K562 (cell line): ENCODE measurements around the gene REX1BD. TPM values are rescaled to one million over a fixed set of nuclear protein-coding genes. Genes with fewer than 3 reads are reported as not detected.
A peak's percentile ranks its signal among the peaks of the same experiment; 100 is the strongest.

ENCODE experiments used
- ATAC-seq: fragments of 200-7000 bp; cut with Tn5 transposase; 3 replicates; pipeline ENCODE4 v1.9.1; 2020; ENCODE audit warnings: moderate library complexity
- BruUV-seq: library from RNA; stranded (reverse); fragments of 400-500 nt; replicated peaks from 2 replicates; lab custom pipeline; 2021; lab: Mats Ljungman, UMichigan
- CTCF ChIA-PET: fragments of 300-600 bp; formaldehyde crosslinking; extraction: SDS; loops from one replicate; lab custom pipeline; 2021; ENCODE audit warnings: low intra/inter-chr PET ratio; lab: Yijun Ruan, JAX
- POLR2A ChIA-PET: fragments of 300-600, 350-650 bp; sonication (Branson Sonifier 250); formaldehyde crosslinking; extraction: SDS; loops from one replicate; lab custom pipeline; 2021; ENCODE audit warnings: antibody characterized with exemption, inconsistent platforms; lab: Yijun Ruan, JAX
- DNase-seq, 4 experiments: peaks; one replicate each; pipeline versions ENCODE4 v3.0.0 to v3.0.0-alpha.2; 2011 to 2018; ENCODE audit warnings: low spot score in 3 of 4, mixed read lengths in 3 of 4; ENCODE audit errors: extremely low read depth in 1 of 4
- FAIRE-seq: peaks from 2 replicates; lab custom pipeline; 2011; peaks lifted over from hg19 to GRCh38; lab: Jason Lieb, UNC
- H2AFZ ChIP-seq: 2 replicates; pipeline ENCODE4 v1.6.0; 2011; ENCODE audit warnings: low read depth, low read length, control low read depth, inconsistent platforms
- H3K27ac ChIP-seq: fragments of 200-600 bp; 3 replicates; pipeline ENCODE4 v1.8.0; 2011; ENCODE audit warnings: low read depth, mild to moderate bottlenecking, control low read depth, inconsistent platforms, low read length, moderate library complexity, mixed read lengths; ENCODE audit errors: extremely low read depth
- H3K27me3 ChIP-seq, 2 experiments: fragments of 300-600 bp in 1 of 2; 2 replicates in 1 of 2; 3 replicates in 1 of 2; pipeline versions ENCODE4 v1.6.0 to v1.8.0; 2011; ENCODE audit warnings: inconsistent platforms in 2 of 2, low read length in 2 of 2, mild to moderate bottlenecking in 1 of 2, mixed read lengths in 1 of 2, moderate library complexity in 1 of 2; ENCODE audit not compliant: control insufficient read depth in 2 of 2, insufficient read depth in 2 of 2
- H3K36me3 ChIP-seq: fragments of 300-600 bp; 3 replicates; pipeline ENCODE4 v1.8.0; 2011; ENCODE audit warnings: mild to moderate bottlenecking, low read length, inconsistent platforms; ENCODE audit not compliant: control insufficient read depth, insufficient read depth
- H3K4me1 ChIP-seq, 2 experiments: fragments of 200-600 bp in 1 of 2; replicated peaks in 1 of 2; 2 replicates in 1 of 2; 3 replicates in 1 of 2; pipeline versions ENCODE4 v1.5.1 to v1.8.0; 2011; ENCODE audit warnings: inconsistent platforms in 2 of 2, low read length in 2 of 2, mild to moderate bottlenecking in 1 of 2, mixed read lengths in 1 of 2, moderate library complexity in 1 of 2; ENCODE audit not compliant: control insufficient read depth in 2 of 2, insufficient read depth in 2 of 2
- H3K4me2 ChIP-seq: 2 replicates; pipeline ENCODE4 v1.6.1; 2011; ENCODE audit warnings: low read length, control low read depth, inconsistent platforms, mixed read lengths; ENCODE audit not compliant: insufficient read depth
- H3K4me3 ChIP-seq: fragments of 200-600 bp; sonication (generic), shearing (Covaris generic); 2 replicates; pipeline ENCODE4 v1.5.1; 2016; ENCODE audit warnings: control low read depth, inconsistent platforms
- H3K79me2 ChIP-seq: fragments of 200-600 bp; 3 replicates; pipeline ENCODE4 v1.8.0; 2011; ENCODE audit warnings: low read length, inconsistent platforms; ENCODE audit not compliant: control insufficient read depth, insufficient read depth
- H3K9ac ChIP-seq, 2 experiments: 2 replicates each; pipeline versions ENCODE4 v1.6.0 to v1.6.1; 2011; ENCODE audit warnings: low read depth in 2 of 2, low read length in 2 of 2, control low read depth in 1 of 2, inconsistent platforms in 1 of 2, mild to moderate bottlenecking in 1 of 2, mixed read lengths in 1 of 2; ENCODE audit not compliant: insufficient read depth in 1 of 2
- H3K9me1 ChIP-seq: one replicate; pipeline ENCODE4 v1.6.0; 2011; ENCODE audit warnings: inconsistent platforms, mild to moderate bottlenecking, low read length, moderate library complexity; ENCODE audit not compliant: control insufficient read depth, insufficient read depth
- H3K9me3 ChIP-seq: replicated peaks from 2 replicates; pipeline ENCODE4 v1.5.1; 2011; ENCODE audit warnings: low read depth, low read length, inconsistent platforms; ENCODE audit not compliant: control insufficient read depth, insufficient read depth
- H4K20me1 ChIP-seq: replicated peaks from 2 replicates; pipeline ENCODE4 v1.6.1; 2011; ENCODE audit warnings: low read length, inconsistent platforms, mixed read lengths; ENCODE audit not compliant: control insufficient read depth, insufficient read depth
- HNRNPLL ChIP-seq: fragments of 200-400 bp; formaldehyde crosslinking; IDR thresholded peaks from 2 replicates; pipeline ENCODE4 v1.6.1; 2017; ENCODE audit warnings: low read length, low read depth, mild to moderate bottlenecking; ENCODE audit not compliant: poor library complexity, severe bottlenecking
- MTA1 ChIP-seq: fragments of 450-650 bp; IDR thresholded peaks from 2 replicates; pipeline ENCODE4 v1.6.1; 2017; ENCODE audit warnings: borderline replicate concordance
- SOX6 ChIP-seq: fragments of 450-650 bp; IDR thresholded peaks from 2 replicates; pipeline ENCODE4 v1.6.1; 2014; ENCODE audit warnings: mild to moderate bottlenecking
- ZFP36 ChIP-seq: fragments of 150-350 bp; IDR thresholded peaks from 2 replicates; pipeline ENCODE4 v1.6.1; 2018; ENCODE audit warnings: low read length, low read depth; ENCODE audit not compliant: partially characterized antibody
- WGBS: fragments of 100-300 bp; shearing (Covaris generic); methylation state at CpG from one replicate; pipeline ENCODE4 v1.1.6; 2016; ENCODE audit warnings: low coverage, mixed read lengths; ENCODE audit not compliant: insufficient coverage; ENCODE audit errors: missing lambda C conversion rate; 5-methylcytosine and 5-hydroxymethylcytosine counted together
- in situ Hi-C: fragments of 300-500 bp; cut with MboI; formaldehyde crosslinking; loops from 4 replicates; pipeline ENCODE4 v1.15.0; 2018; ENCODE audit warnings: inconsistent platforms, mixed read lengths
- intact Hi-C: fragments of 100-400 bp; cut with micrococcal nuclease; formaldehyde crosslinking; loops from 2 replicates; pipeline ENCODE4 v1.14.2; 2022
- polyA plus RNA-seq, 8 experiments: library from polyadenylated mRNA; depleted of rRNA in 4 of 8; stranded (reverse) in 5 of 8; unstranded in 3 of 8; fragments of >200 nt; fragmentation: Nextera tagmentation in 2 of 8; fragmentation: Illumina TruSeq in 1 of 8; extraction: Ambion mirVana in 2 of 8; extraction: Trizol in 1 of 8; gene quantifications; 2 replicates each; pipeline versions ENCODE4 v1.2.1 to v1.2.3, GENCODE V29; 2011 to 2014; ENCODE audit warnings: inconsistent platforms in 1 of 8, missing spikeins in 1 of 8
- total RNA-seq, 7 experiments: library from RNA; depleted of rRNA in 6 of 7; stranded (reverse); fragments of >200 nt in 6 of 7; fragmentation: Illumina TruSeq in 2 of 7; extraction: Trizol in 2 of 7; gene quantifications; 2 replicates each; pipeline versions ENCODE4 v1.2.1 to v1.2.3, GENCODE V29; 2011 to 2021; ENCODE audit warnings: low replicate concordance in 1 of 7

Gene REX1BD
- total and polyA plus RNA-seq, 9 of the 15 experiments (the other 6 are each of a cell fraction or from before 2014, with no cell fraction given): 1.9 to 136 (median 13.8) TPM

- ChIA-PET POLR2A (interaction anchor here (0.6 kb wide), 1 partner anchor 206 kb away, joined by 3 read pairs; no protein-coding TSS in a partner anchor), CTCF (no interaction called here)
- Histone ChIP-seq H3K4me3 (no peak overlapping the region), H2AFZ (no peak overlapping the region), H3K79me2 (no peaks in the 10 kb centered on the region), H3K9ac (no peak overlapping the region), H3K9me3 (no peaks in the 10 kb centered on the region), H3K9me1 (no peaks in the 10 kb centered on the region), H3K27ac (no peak overlapping the region), H3K4me1 (peaks cover 0 to 71% of the 10 kb centered on the region in 2 experiments; a peak in 2 of 5 replicates), H4K20me1 (peaks cover 26% of the 10 kb centered on the region), H3K27me3 (peaks cover 58 to 87% of the 10 kb centered on the region in 2 experiments), H3K4me2 (no peak overlapping the region), H3K36me3 (no peaks in the 10 kb centered on the region)
- FAIRE-seq (no peak), DNase-seq (no peak), ATAC-seq (no peak)
- intact Hi-C loops: no loop called here
- 7% methylated on average over 8 of the region's 9 CpGs for WGBS
- TF ChIP-seq SOX6 (no peak), ZFP36 (peak; percentile 20), MTA1 (no peak)
- no TSS peak for BruUV-seq
- in situ Hi-C loops: no loop called here
Observed at GRCh38 chr19:18608805-18609716, 20.5 kb downstream of the REX1BD start.

- H3K4me1 ChIP-seq: peaks cover 0 to 66% of the 10 kb centered on the region in 2 experiments; a peak in 2 of 5 replicates
- no peak for TF ChIP-seq HNRNPLL
Observed at GRCh38 chr19:18609717-18610051, 21.1 kb downstream of the REX1BD start.

More at GRCh38 chr19:18609717-18610051, 21.1 kb downstream of the REX1BD start:
- no peaks in the 10 kb centered on the region for H3K79me2 ChIP-seq
- BruUV-seq: no TSS peak
- intact Hi-C loops: no loop called here
- no peak overlapping the region for H3K27ac ChIP-seq
- H2AFZ ChIP-seq: no peak overlapping the region
- ATAC-seq (no peak), DNase-seq (no peak), FAIRE-seq (no peak)
- H3K4me3 ChIP-seq: no peak overlapping the region
- WGBS: 10% methylated on average over 2 of the region's 2 CpGs
- peaks cover 26% of the 10 kb centered on the region for H4K20me1 ChIP-seq
- H3K9me3 ChIP-seq: no peaks in the 10 kb centered on the region
- no peaks in the 10 kb centered on the region for H3K9me1 ChIP-seq
- CTCF ChIA-PET: no interaction called here
- H3K9ac ChIP-seq: no peak overlapping the region
- POLR2A ChIA-PET: interaction anchor here (0.6 kb wide), 1 partner anchor 206 kb away, joined by 3 read pairs; no protein-coding TSS in a partner anchor
- H3K36me3 ChIP-seq: no peaks in the 10 kb centered on the region
- in situ Hi-C loops: no loop called here
- no peak overlapping the region for H3K4me2 ChIP-seq
- peaks cover 63 to 87% of the 10 kb centered on the region in 2 experiments for H3K27me3 ChIP-seq
